HEK293 (cell line): ENCODE data around the gene IBA57.

Experiments
- GLI2 ChIP-seq: fragments of 450-650 bp; formaldehyde crosslinking; IDR thresholded peaks from 2 replicates; pipeline ENCODE4; 2017; ENCODE audit warnings: missing biosample characterization, missing genetic modification characterization, low read depth, borderline replicate concordance
- GLIS1 ChIP-seq: fragments of 450-650 bp; formaldehyde crosslinking; IDR thresholded peaks from 2 replicates; pipeline ENCODE4 v1.5.1; 2016; ENCODE audit warnings: missing biosample characterization, missing genetic modification characterization
- KLF7 ChIP-seq: fragments of 450-650 bp; formaldehyde crosslinking; IDR thresholded peaks from 2 replicates; pipeline ENCODE4 v1.5.1; 2016; ENCODE audit warnings: missing biosample characterization, missing genetic modification characterization, borderline replicate concordance
- SETDB1 ChIP-seq: IDR thresholded peaks from one replicate; pipeline ENCODE4 v1.6.1; 2017; ENCODE audit warnings: mild to moderate bottlenecking, low read length, moderate library complexity, mixed read lengths; ENCODE audit not compliant: insufficient read length
- SP7 ChIP-seq: fragments of 450-650 bp; formaldehyde crosslinking; IDR thresholded peaks from 2 replicates; pipeline ENCODE4 v1.5.1; 2016; ENCODE audit warnings: missing biosample characterization, missing genetic modification characterization
- TRIM28 ChIP-seq: IDR thresholded peaks from 2 replicates; pipeline ENCODE4 v1.6.1; 2011; ENCODE audit warnings: low read length, control low read depth, borderline replicate concordance
- ZBTB17 ChIP-seq: fragments of 450-650 bp; formaldehyde crosslinking; IDR thresholded peaks from 2 replicates; pipeline ENCODE4 v1.5.1; 2016; ENCODE audit warnings: missing biosample characterization, missing genetic modification characterization
- ZBTB20 ChIP-seq: fragments of 450-650 bp; formaldehyde crosslinking; IDR thresholded peaks from 2 replicates; pipeline ENCODE4 v1.5.1; 2016; ENCODE audit warnings: missing biosample characterization, missing genetic modification characterization
- ZBTB7A ChIP-seq: fragments of 450-650 bp; formaldehyde crosslinking; IDR thresholded peaks from 2 replicates; pipeline ENCODE4 v1.5.1; 2016; ENCODE audit warnings: low read depth, missing biosample characterization, missing genetic modification characterization
- ZEB2 ChIP-seq: fragments of 450-650 bp; formaldehyde crosslinking; IDR thresholded peaks from 2 replicates; pipeline ENCODE4 v1.5.1; 2016; ENCODE audit warnings: missing biosample characterization, missing genetic modification characterization
- ZIC2 ChIP-seq: fragments of 450-650 bp; formaldehyde crosslinking; IDR thresholded peaks from 2 replicates; pipeline ENCODE4 v1.5.1; 2016; ENCODE audit warnings: missing biosample characterization, missing genetic modification characterization
- ZNF2 ChIP-seq: fragments of 450-650 bp; formaldehyde crosslinking; IDR thresholded peaks from 2 replicates; pipeline ENCODE4 v1.5.1; 2016; ENCODE audit warnings: missing biosample characterization, missing genetic modification characterization
- ZNF211 ChIP-seq: fragments of 450-650 bp; formaldehyde crosslinking; IDR thresholded peaks from 2 replicates; pipeline ENCODE4 v1.5.1; 2016; ENCODE audit warnings: low read depth, missing biosample characterization, missing genetic modification characterization
- ZNF214 ChIP-seq: fragments of 450-650 bp; formaldehyde crosslinking; IDR thresholded peaks from 2 replicates; pipeline ENCODE4 v1.5.1; 2017; ENCODE audit warnings: missing biosample characterization, mild to moderate bottlenecking, missing genetic modification characterization, borderline replicate concordance
- ZNF223 ChIP-seq: fragments of 450-650 bp; formaldehyde crosslinking; IDR thresholded peaks from 2 replicates; pipeline ENCODE4 v1.5.1; 2016; ENCODE audit warnings: missing biosample characterization, missing genetic modification characterization
- ZNF335 ChIP-seq: fragments of 450-650 bp; formaldehyde crosslinking; conservative IDR thresholded peaks from 2 replicates; pipeline ENCODE4 v1.5.1; 2016; ENCODE audit warnings: missing biosample characterization, missing genetic modification characterization
- ZNF394 ChIP-seq: fragments of 450-650 bp; formaldehyde crosslinking; IDR thresholded peaks from 2 replicates; pipeline ENCODE4 v1.5.1; 2016; ENCODE audit warnings: missing biosample characterization, missing genetic modification characterization, mild to moderate bottlenecking, moderate library complexity, borderline replicate concordance
- ZNF423 ChIP-seq: fragments of 450-650 bp; formaldehyde crosslinking; IDR thresholded peaks from 2 replicates; pipeline ENCODE4 v1.5.1; 2016; ENCODE audit warnings: missing biosample characterization, missing genetic modification characterization
- ZNF433 ChIP-seq: fragments of 450-650 bp; formaldehyde crosslinking; IDR thresholded peaks from 2 replicates; pipeline ENCODE4 v1.5.1; 2016; ENCODE audit warnings: missing biosample characterization, missing genetic modification characterization, low read depth
- ZNF558 ChIP-seq: fragments of 450-650 bp; formaldehyde crosslinking; IDR thresholded peaks from 2 replicates; pipeline ENCODE4 v1.5.1; 2016; ENCODE audit warnings: missing biosample characterization, missing genetic modification characterization
- ZNF571 ChIP-seq: fragments of 450-650 bp; formaldehyde crosslinking; IDR thresholded peaks from 2 replicates; pipeline ENCODE4 v1.5.0; 2017; ENCODE audit warnings: missing biosample characterization, missing genetic modification characterization
- ZNF596 ChIP-seq: fragments of 450-650 bp; IDR thresholded peaks from 2 replicates; pipeline ENCODE4 v1.5.0; 2018; ENCODE audit warnings: missing biosample characterization, mild to moderate bottlenecking, missing genetic modification characterization, moderate library complexity
- ZNF600 ChIP-seq: fragments of 450-650 bp; formaldehyde crosslinking; IDR thresholded peaks from 2 replicates; pipeline ENCODE4 v1.5.1; 2016; ENCODE audit warnings: missing biosample characterization, missing genetic modification characterization
- ZNF626 ChIP-seq: fragments of 450-650 bp; sonication (Bioruptor Pico); formaldehyde crosslinking; IDR thresholded peaks from 2 replicates; pipeline ENCODE4 v1.5.1; 2018; ENCODE audit warnings: missing biosample characterization, missing genetic modification characterization, inconsistent platforms
- ZNF629 ChIP-seq: fragments of 450-650 bp; formaldehyde crosslinking; IDR thresholded peaks from 2 replicates; pipeline ENCODE4 v1.5.1; 2017; ENCODE audit warnings: missing biosample characterization, missing genetic modification characterization
- ZNF658 ChIP-seq: fragments of 450-650 bp; formaldehyde crosslinking; IDR thresholded peaks from 2 replicates; pipeline ENCODE4; 2016; ENCODE audit warnings: missing biosample characterization, missing genetic modification characterization
- ZNF701 ChIP-seq: fragments of 450-650 bp; formaldehyde crosslinking; IDR thresholded peaks from 2 replicates; pipeline ENCODE4 v1.5.1; 2016; ENCODE audit warnings: missing biosample characterization, missing genetic modification characterization
- ZNF776 ChIP-seq: fragments of 450-650 bp; formaldehyde crosslinking; IDR thresholded peaks from 2 replicates; pipeline ENCODE4 v1.5.0; 2017; ENCODE audit warnings: missing biosample characterization, missing genetic modification characterization, borderline replicate concordance
- ZNF777 ChIP-seq: fragments of 450-650 bp; formaldehyde crosslinking; IDR thresholded peaks from 2 replicates; pipeline ENCODE4 v1.5.1; 2017; ENCODE audit warnings: missing biosample characterization, missing genetic modification characterization, borderline replicate concordance
- ZNF785 ChIP-seq: fragments of 450-650 bp; formaldehyde crosslinking; IDR thresholded peaks from 2 replicates; pipeline ENCODE4 v1.5.1; 2016; ENCODE audit warnings: missing biosample characterization, missing genetic modification characterization
- ZNF830 ChIP-seq: fragments of 450-650 bp; IDR thresholded peaks from 2 replicates; pipeline ENCODE4 v1.5.0; 2018; ENCODE audit warnings: missing biosample characterization, missing genetic modification characterization, low read depth, mild to moderate bottlenecking, moderate library complexity
- ZNF837 ChIP-seq: fragments of 450-650 bp; formaldehyde crosslinking; IDR thresholded peaks from 2 replicates; pipeline ENCODE4 v1.5.1; 2016; ENCODE audit warnings: missing biosample characterization, missing genetic modification characterization
- ZSCAN16 ChIP-seq: fragments of 450-650 bp; formaldehyde crosslinking; IDR thresholded peaks from 2 replicates; pipeline ENCODE4 v1.5.1; 2016; ENCODE audit warnings: missing biosample characterization, missing genetic modification characterization
- ZXDB ChIP-seq: fragments of 450-650 bp; formaldehyde crosslinking; IDR thresholded peaks from 2 replicates; pipeline ENCODE4 v1.5.1; 2016; ENCODE audit warnings: missing biosample characterization, missing genetic modification characterization
- TF ChIP-seq, protein P1 (sequence below): fragments of 450-650 bp; formaldehyde crosslinking; IDR thresholded peaks from 2 replicates; pipeline ENCODE4 v1.5.1; 2016; ENCODE audit warnings: missing biosample characterization, missing genetic modification characterization
- TF ChIP-seq, protein P2 (sequence below): fragments of 450-650 bp; formaldehyde crosslinking; IDR thresholded peaks from 2 replicates; pipeline ENCODE4 v1.5.1; 2016; ENCODE audit warnings: missing biosample characterization, missing genetic modification characterization
- TF ChIP-seq, protein P3 (sequence below): fragments of 450-650 bp; formaldehyde crosslinking; IDR thresholded peaks from 2 replicates; pipeline ENCODE4 v1.5.1; 2017; ENCODE audit warnings: missing biosample characterization, missing genetic modification characterization

Gene IBA57

DNA sequence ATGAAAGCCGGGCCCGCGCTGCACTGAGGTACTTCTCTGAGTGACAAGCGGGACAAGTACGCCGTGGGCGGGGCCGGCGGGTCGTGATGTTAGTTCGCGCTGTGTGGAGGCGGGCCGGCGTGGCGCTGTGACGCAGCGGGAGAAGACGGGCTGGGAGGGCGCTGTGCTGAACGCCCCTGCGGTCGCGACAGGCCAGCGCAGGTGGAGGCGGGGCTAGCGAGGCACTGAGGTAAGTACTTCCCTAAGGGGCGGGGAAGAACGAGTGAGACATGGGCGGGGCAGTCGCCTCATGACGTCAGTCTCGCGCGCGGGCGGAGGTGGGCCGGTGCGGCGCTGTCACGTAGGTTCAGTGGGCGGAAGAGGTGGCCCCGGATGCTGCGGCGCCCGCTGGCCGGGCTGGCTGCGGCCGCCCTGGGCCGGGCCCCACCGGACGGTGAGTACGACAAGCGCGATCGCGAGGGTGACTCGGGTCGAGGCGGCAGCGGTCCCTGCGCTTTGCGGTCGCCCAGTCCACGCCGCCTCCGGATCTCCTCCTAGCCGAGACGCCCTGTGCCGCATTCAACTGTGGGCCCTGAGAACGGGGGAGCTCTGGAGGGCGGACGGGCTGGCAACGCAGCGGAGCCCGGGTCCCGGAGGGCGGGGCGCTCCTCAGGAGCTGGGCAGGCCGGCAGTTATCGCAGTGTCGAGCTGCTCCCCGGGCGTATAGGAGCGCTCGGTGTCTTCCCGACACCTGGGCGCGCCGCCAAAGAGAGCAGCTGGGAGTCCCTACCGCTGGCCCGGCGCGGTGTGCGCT is 25.5 kb upstream of the IBA57 start, which contains the start of gene GUK1 (continued):
- TF ChIP-seq ZBTB7A (tag by site-specific recombination), result peak; percentile 57; the same call in 1 of the 2 replicates
- peak; percentile 98 for TF ChIP-seq ZBTB20
- TF ChIP-seq ZNF571, result no peak
- TF ChIP-seq ZNF830 (tag by site-specific recombination), result no peak
- TF ChIP-seq ZNF2, result peak; percentile 32
- no peak for TF ChIP-seq ZNF776 (tag by site-specific recombination)
- peak; percentile 78; the same call in 1 of the 2 replicates for TF ChIP-seq KLF7
- TF ChIP-seq ZNF558 (tag by site-specific recombination), result no peak
- peak; percentile 99 for TF ChIP-seq ZEB2
- no peak for TF ChIP-seq ZNF335 (tag by site-specific recombination)
- TF ChIP-seq GLIS1, result peak; percentile 92
- TF ChIP-seq TRIM28, result peak; percentile 40; the same call in 1 of the 2 replicates
- peak; percentile 100 for TF ChIP-seq ZIC2
- no peak for TF ChIP-seq ZNF596
- peak; percentile 81; the same call in 1 of the 2 replicates for TF ChIP-seq ZNF223 (tag by site-specific recombination)
- peak; percentile 97 for TF ChIP-seq SP7
- no peak for TF ChIP-seq SETDB1
- TF ChIP-seq ZNF626 (tag by site-specific recombination), result no peak
- no peak for TF ChIP-seq GLI2
- no peak for TF ChIP-seq ZNF777 (tag by site-specific recombination)
- TF ChIP-seq ZNF433 (tag by site-specific recombination), result no peak
- peak; percentile 100 for TF ChIP-seq ZNF629 (tag by site-specific recombination)
- no peak for TF ChIP-seq ZNF701 (tag by site-specific recombination)
- TF ChIP-seq ZSCAN16, result peak; percentile 45; the same call in 1 of the 2 replicates
- no peak for TF ChIP-seq ZNF214 (tag by site-specific recombination)
- no peak for TF ChIP-seq ZNF658 (tag by site-specific recombination)
- TF ChIP-seq ZNF600 (tag by site-specific recombination), result peak; percentile 87
- TF ChIP-seq, protein P1, sequence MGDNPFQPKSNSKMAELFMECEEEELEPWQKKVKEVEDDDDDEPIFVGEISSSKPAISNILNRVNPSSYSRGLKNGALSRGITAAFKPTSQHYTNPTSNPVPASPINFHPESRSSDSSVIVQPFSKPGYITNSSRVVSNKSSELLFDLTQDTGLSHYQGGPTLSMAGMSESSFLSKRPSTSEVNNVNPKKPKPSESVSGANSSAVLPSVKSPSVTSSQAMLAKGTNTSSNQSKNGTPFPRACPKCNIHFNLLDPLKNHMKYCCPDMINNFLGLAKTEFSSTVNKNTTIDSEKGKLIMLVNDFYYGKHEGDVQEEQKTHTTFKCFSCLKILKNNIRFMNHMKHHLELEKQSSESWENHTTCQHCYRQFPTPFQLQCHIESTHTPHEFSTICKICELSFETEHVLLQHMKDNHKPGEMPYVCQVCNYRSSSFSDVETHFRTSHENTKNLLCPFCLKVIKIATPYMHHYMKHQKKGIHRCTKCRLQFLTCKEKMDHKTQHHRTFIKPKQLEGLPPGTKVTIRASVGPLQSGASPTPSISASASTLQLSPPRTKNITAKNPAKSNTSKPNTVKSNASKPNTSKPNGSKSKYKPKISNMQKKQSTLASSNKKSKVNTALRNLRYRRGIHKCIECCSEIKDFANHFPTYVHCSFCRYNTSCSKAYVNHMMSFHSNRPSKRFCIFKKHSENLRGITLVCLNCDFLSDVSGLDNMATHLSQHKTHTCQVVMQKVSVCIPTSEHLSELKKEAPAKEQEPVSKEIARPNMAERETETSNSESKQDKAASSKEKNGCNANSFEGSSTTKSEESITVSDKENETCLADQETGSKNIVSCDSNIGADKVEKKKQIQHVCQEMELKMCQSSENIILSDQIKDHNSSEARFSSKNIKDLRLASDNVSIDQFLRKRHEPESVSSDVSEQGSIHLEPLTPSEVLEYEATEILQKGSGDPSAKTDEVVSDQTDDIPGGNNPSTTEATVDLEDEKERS (tag by site-specific recombination), result no peak
- peak; percentile 92 for TF ChIP-seq ZBTB17 (tag by site-specific recombination)
- TF ChIP-seq, protein P2, sequence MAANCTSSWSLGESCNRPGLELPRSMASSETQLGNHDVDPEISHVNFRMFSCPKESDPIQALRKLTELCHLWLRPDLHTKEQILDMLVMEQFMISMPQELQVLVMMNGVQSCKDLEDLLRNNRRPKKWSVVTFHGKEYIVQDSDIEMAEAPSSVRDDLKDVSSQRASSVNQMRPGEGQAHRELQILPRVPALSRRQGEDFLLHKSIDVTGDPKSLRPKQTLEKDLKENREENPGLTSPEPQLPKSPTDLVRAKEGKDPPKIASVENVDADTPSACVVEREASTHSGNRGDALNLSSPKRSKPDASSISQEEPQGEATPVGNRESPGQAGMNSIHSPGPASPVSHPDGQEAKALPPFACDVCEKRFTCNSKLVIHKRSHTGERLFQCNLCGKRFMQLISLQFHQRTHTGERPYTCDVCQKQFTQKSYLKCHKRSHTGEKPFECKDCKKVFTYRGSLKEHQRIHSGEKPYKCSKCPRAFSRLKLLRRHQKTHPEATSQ, result peak; percentile 91
- TF ChIP-seq ZXDB (tag by site-specific recombination), result peak; percentile 94
- no peak for TF ChIP-seq ZNF211 (tag by site-specific recombination)
- peak; percentile 78; the same call in 1 of the 2 replicates for TF ChIP-seq ZNF423 (tag by site-specific recombination)
- TF ChIP-seq ZNF785 (tag by site-specific recombination), result peak; percentile 83
- TF ChIP-seq ZNF394 (tag by site-specific recombination), result peak; percentile 97; the same call in 1 of the 2 replicates
- TF ChIP-seq, protein P3, sequence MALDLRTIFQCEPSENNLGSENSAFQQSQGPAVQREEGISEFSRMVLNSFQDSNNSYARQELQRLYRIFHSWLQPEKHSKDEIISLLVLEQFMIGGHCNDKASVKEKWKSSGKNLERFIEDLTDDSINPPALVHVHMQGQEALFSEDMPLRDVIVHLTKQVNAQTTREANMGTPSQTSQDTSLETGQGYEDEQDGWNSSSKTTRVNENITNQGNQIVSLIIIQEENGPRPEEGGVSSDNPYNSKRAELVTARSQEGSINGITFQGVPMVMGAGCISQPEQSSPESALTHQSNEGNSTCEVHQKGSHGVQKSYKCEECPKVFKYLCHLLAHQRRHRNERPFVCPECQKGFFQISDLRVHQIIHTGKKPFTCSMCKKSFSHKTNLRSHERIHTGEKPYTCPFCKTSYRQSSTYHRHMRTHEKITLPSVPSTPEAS (tag by site-specific recombination), result no peak; the same call in 1 of the 2 replicates
- TF ChIP-seq ZNF837, result no peak
